ENCODE data around the gene VMP1.

VMP1 gene

GRCh38 chr17:59707971-59708430 is 547 bp downstream of the VMP1 start:
- in situ Hi-C loops (cut with MboI; ENCODE audit: low sequenced_read_pairs): no loop called here

GRCh38 chr17:59711936-59712335 is 4.5 kb downstream of the VMP1 start:
- in situ Hi-C loops (cut with MboI; ENCODE audit: low sequenced_read_pairs): no loop called here

GRCh38 chr17:59712862-59713261 is 5.4 kb downstream of the VMP1 start:
- in situ Hi-C loops (cut with MboI; ENCODE audit: low sequenced_read_pairs): no loop called here

GRCh38 chr17:59714255-59714654 is 6.8 kb downstream of the VMP1 start:
- in situ Hi-C loops (cut with MboI; ENCODE audit: low sequenced_read_pairs): no loop called here

GRCh38 chr17:59716427-59716826 is 9.0 kb downstream of the VMP1 start:
- in situ Hi-C loops (cut with MboI; ENCODE audit: low sequenced_read_pairs): no loop called here

- in situ Hi-C loops (cut with MboI; ENCODE audit: low sequenced_read_pairs): no loop called here
Measured at GRCh38 chr17:59719526-59719925, 12.1 kb downstream of the VMP1 start.

- in situ Hi-C loops (cut with MboI; ENCODE audit: low sequenced_read_pairs): no loop called here
Measured at GRCh38 chr17:59722623-59723022, 15.2 kb downstream of the VMP1 start.

GRCh38 chr17:59723041-59723440 is 15.6 kb downstream of the VMP1 start:
- in situ Hi-C loops (cut with MboI; ENCODE audit: low sequenced_read_pairs): no loop called here

- in situ Hi-C loops (cut with MboI; ENCODE audit: low sequenced_read_pairs): no loop called here
Measured at GRCh38 chr17:59723607-59724006, 16.2 kb downstream of the VMP1 start.

- in situ Hi-C loops (cut with MboI; ENCODE audit: low sequenced_read_pairs): no loop called here
Measured at GRCh38 chr17:59725691-59726090, 18.2 kb downstream of the VMP1 start.

- in situ Hi-C loops (cut with MboI; ENCODE audit: low sequenced_read_pairs): no loop called here
Measured at GRCh38 chr17:59727817-59728533, 20.5 kb downstream of the VMP1 start.

GRCh38 chr17:59730268-59730834 is 22.9 kb downstream of the VMP1 start:
- in situ Hi-C loops (cut with MboI; ENCODE audit: low sequenced_read_pairs): no loop called here

GRCh38 chr17:59733697-59734096 is 26.2 kb downstream of the VMP1 start:
- in situ Hi-C loops (cut with MboI; ENCODE audit: low sequenced_read_pairs): no loop called here

- in situ Hi-C loops (cut with MboI; ENCODE audit: low sequenced_read_pairs): no loop called here
Measured at GRCh38 chr17:59734226-59734625, 26.8 kb downstream of the VMP1 start.

- in situ Hi-C loops (cut with MboI; ENCODE audit: low sequenced_read_pairs): no loop called here
Measured at GRCh38 chr17:59737324-59737723, 29.9 kb downstream of the VMP1 start.

GRCh38 chr17:59743842-59744241 is 36.4 kb downstream of the VMP1 start:
- in situ Hi-C loops (cut with MboI; ENCODE audit: low sequenced_read_pairs): no loop called here

- in situ Hi-C loops (cut with MboI; ENCODE audit: low sequenced_read_pairs): no loop called here
Measured at GRCh38 chr17:59745040-59745439, 37.6 kb downstream of the VMP1 start.

GRCh38 chr17:59746849-59747445 is 39.5 kb downstream of the VMP1 start:
- in situ Hi-C loops (cut with MboI; ENCODE audit: low sequenced_read_pairs): no loop called here

- in situ Hi-C loops (cut with MboI; ENCODE audit: low sequenced_read_pairs): no loop called here
Measured at GRCh38 chr17:59748591-59748990, 41.1 kb downstream of the VMP1 start.

GRCh38 chr17:59751955-59752413 is 44.5 kb downstream of the VMP1 start:
- in situ Hi-C loops (cut with MboI; ENCODE audit: low sequenced_read_pairs): no loop called here

GRCh38 chr17:59752446-59752845 is 45.0 kb downstream of the VMP1 start:
- in situ Hi-C loops (cut with MboI; ENCODE audit: low sequenced_read_pairs): no loop called here

- in situ Hi-C loops (cut with MboI; ENCODE audit: low sequenced_read_pairs): no loop called here
Measured at GRCh38 chr17:59752922-59753321, 45.5 kb downstream of the VMP1 start.
